ENCODE results near the gene P4HA2. TPM values are rescaled to one million over a fixed set of nuclear protein-coding genes. Genes with fewer than 3 reads are reported as not detected.

The P4HA2 gene
- total and polyA plus RNA-seq, 2 of the 8 experiments (the other 6 are each of a cell fraction or from before 2014, with no cell fraction given): 7.4 to 9.3 TPM

DNA sequence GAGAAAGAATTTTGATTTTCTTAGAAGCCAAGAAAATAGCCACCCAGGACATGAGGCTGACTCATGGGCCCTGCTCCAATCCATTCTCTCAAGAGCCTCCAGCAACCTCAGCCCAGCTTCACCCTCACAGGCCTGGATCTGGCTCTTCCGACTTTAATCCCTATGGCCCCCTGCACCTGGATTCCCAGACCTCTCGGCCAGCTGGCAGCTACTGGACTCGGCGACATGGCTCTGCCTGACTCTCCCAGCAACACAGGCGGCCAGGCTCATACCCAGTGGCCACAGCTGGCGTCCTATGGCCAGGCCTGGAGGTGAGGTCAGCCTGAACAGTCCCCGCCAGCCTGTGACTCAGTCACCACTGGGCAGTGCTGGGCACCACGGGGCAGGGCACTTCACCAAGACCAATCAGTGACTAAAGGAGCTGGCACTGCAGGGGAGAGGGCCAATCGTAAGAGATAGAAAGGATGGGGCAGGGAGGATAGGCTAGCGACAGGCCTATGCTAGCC, 23.6 kb upstream of the P4HA2 start (continued):
- no peak for TF ChIP-seq EP300 (IDR thresholded peaks at IDR 0.05; ENCODE audit: borderline replicate concordance in 1 of 2, low read depth in 2 of 2, low read length in 2 of 2)

All from H1 (cell line).